AG10803 (cell line): ENCODE results near the gene SANBR.

ENCODE experiments used
- DNase-seq: peaks from one replicate; pipeline ENCODE4 v3.0.0; 2010; ENCODE audit warnings: low read depth
- H3K4me3 ChIP-seq: 2 replicates; pipeline ENCODE4 v1.5.1; 2011; ENCODE audit warnings: mild to moderate bottlenecking, low read length, control low read depth
- CTCF ChIP-seq: conservative IDR thresholded peaks from 2 replicates; pipeline ENCODE4 v1.5.1; 2011; ENCODE audit warnings: mild to moderate bottlenecking, low read length, control low read depth, inconsistent platforms

SANBR gene

GRCh38 chr2:61114147-61114546 is 48.5 kb downstream of the SANBR start:
- no peak for TF ChIP-seq CTCF
- no peak for DNase-seq
- no peak overlapping the region for H3K4me3 ChIP-seq
